Activated B cell treated with CpG ODN at 0.5 μM for 24 hours (primary cell): ENCODE results near the gene GALNT6. TPM values are rescaled to one million over a fixed set of nuclear protein-coding genes. Genes with fewer than 3 reads are reported as not detected.

ENCODE experiments used
- ATAC-seq: fragments of 200-7000 bp; cut with Tn5 transposase; one replicate; pipeline ENCODE4 v1.10.0; 2021; ENCODE audit warnings: low read depth, mild to moderate bottlenecking, moderate library complexity
- CTCF ChIA-PET: fragments of 350-600 bp; sonication (Branson Sonifier 250); formaldehyde crosslinking; loops from one replicate; lab custom pipeline; 2021; ENCODE audit warnings: antibody characterized with exemption; lab: Charles Lee
- POLR2A ChIA-PET: fragments of 350-600 bp; sonication (Branson Sonifier 250); formaldehyde crosslinking; loops from one replicate; lab custom pipeline; 2021; ENCODE audit warnings: antibody characterized with exemption; lab: Charles Lee
- DNase-seq: peaks from one replicate; pipeline ENCODE4 v3.0.0; 2022
- H3K27ac Mint-ChIP-seq: one replicate; pipeline ENCODE4 v1.8.0; 2020; ENCODE audit warnings: mixed read lengths
- H3K27me3 Mint-ChIP-seq: one replicate; pipeline ENCODE4 v1.8.0; 2021; ENCODE audit warnings: mixed read lengths
- H3K36me3 Mint-ChIP-seq: one replicate; pipeline ENCODE4 v1.8.0; 2021; ENCODE audit warnings: low read depth, mixed read lengths
- H3K4me1 Mint-ChIP-seq: one replicate; pipeline ENCODE4 v1.8.0; 2021; ENCODE audit warnings: mixed read lengths
- H3K4me3 Mint-ChIP-seq: one replicate; pipeline ENCODE4 v1.8.0; 2020; ENCODE audit warnings: mild to moderate bottlenecking, mixed read lengths
- H3K9me3 Mint-ChIP-seq: one replicate; pipeline ENCODE4 v1.8.0; 2020; ENCODE audit warnings: mixed read lengths
- intact Hi-C: fragments of 100-400 bp; cut with micrococcal nuclease; formaldehyde crosslinking; loops from one replicate; pipeline ENCODE4 v1.15.1; 2024
- total RNA-seq: library from RNA; stranded (reverse); gene quantifications from 2 replicates; pipeline ENCODE4 v1.2.3, GENCODE V29; 2022
- TF ChIP-seq, protein P1 (sequence below): fragments of 200-600 bp; IDR thresholded peaks from one replicate; pipeline ENCODE4 v1.8.0; 2022; ENCODE audit warnings: antibody characterized with exemption, mild to moderate bottlenecking

GALNT6 gene
- total RNA-seq, 1 donor from 2014 or later, result 24.4 TPM

DNA sequence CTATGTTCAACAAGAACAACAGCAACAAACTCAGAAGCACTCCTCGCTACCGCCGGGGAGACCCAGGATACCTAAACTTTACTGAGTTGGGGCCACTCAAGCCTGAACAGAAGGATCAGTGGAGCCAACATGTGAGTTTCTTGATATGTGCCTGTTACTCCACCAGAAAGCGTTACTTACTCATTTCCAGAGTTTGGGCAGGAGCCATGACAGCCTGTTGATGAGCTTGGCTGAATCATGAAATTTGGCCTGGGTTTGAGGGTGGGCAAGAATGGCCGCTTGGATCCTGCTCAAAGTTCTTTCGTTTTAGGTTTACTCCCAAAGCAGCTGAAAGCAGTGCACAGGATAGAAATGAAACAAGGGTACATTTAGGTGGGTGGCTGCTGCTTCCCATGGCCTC lies 12.0 kb upstream of the GALNT6 start:
- intact Hi-C loops, result no loop called here
- TF ChIP-seq, protein P1, sequence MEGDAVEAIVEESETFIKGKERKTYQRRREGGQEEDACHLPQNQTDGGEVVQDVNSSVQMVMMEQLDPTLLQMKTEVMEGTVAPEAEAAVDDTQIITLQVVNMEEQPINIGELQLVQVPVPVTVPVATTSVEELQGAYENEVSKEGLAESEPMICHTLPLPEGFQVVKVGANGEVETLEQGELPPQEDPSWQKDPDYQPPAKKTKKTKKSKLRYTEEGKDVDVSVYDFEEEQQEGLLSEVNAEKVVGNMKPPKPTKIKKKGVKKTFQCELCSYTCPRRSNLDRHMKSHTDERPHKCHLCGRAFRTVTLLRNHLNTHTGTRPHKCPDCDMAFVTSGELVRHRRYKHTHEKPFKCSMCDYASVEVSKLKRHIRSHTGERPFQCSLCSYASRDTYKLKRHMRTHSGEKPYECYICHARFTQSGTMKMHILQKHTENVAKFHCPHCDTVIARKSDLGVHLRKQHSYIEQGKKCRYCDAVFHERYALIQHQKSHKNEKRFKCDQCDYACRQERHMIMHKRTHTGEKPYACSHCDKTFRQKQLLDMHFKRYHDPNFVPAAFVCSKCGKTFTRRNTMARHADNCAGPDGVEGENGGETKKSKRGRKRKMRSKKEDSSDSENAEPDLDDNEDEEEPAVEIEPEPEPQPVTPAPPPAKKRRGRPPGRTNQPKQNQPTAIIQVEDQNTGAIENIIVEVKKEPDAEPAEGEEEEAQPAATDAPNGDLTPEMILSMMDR, result no peak
- Mint-ChIP-seq H3K4me1 (peaks cover 20% of the 10 kb centered on the region), H3K9me3 (no peaks in the 10 kb centered on the region), H3K27ac (no peak overlapping the region), H3K27me3 (no peaks in the 10 kb centered on the region), H3K36me3 (no peaks in the 10 kb centered on the region), H3K4me3 (no peak overlapping the region)
- CTCF ChIA-PET, result no interaction called here
- no peak for DNase-seq
- POLR2A ChIA-PET, result interaction anchor here (0.5 kb wide), 1 partner anchor 480 kb away, joined by 3 read pairs; no protein-coding TSS in a partner anchor
- no peak for ATAC-seq

DNA sequence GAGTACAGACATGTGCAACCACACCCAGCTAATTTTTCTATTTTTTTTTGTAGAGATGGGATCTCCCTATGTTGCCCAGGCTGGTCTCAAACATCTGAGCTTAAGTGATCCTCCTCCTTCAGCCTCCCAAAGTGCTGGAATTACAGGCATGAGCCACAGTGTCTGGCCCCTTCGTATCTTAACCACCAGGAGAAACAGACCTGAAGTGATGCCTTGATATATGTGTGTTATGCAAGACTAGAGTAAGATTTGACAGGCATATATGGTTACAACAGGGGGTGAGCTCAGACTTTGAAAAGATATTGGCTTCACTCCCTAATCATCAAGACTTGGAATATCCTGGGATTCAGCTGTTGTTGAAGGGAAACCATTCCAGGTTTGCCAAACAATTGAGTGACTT lies 10.7 kb upstream of the GALNT6 start:
- no peaks in the 10 kb centered on the region for H3K27me3 Mint-ChIP-seq
- peaks cover 26% of the 10 kb centered on the region for H3K4me1 Mint-ChIP-seq
- ATAC-seq (no peak), DNase-seq (no peak)
- intact Hi-C loops, result no loop called here
- TF ChIP-seq, protein P1, result no peak
- H3K27ac Mint-ChIP-seq, result no peak overlapping the region
- POLR2A ChIA-PET, result no interaction called here
- CTCF ChIA-PET, result interaction anchor here (0.6 kb wide), 1 partner anchor 131 kb away, joined by 3 read pairs; no protein-coding TSS in a partner anchor
- no peaks in the 10 kb centered on the region for H3K36me3 Mint-ChIP-seq
- no peak overlapping the region for H3K4me3 Mint-ChIP-seq
- H3K9me3 Mint-ChIP-seq, result no peaks in the 10 kb centered on the region

DNA sequence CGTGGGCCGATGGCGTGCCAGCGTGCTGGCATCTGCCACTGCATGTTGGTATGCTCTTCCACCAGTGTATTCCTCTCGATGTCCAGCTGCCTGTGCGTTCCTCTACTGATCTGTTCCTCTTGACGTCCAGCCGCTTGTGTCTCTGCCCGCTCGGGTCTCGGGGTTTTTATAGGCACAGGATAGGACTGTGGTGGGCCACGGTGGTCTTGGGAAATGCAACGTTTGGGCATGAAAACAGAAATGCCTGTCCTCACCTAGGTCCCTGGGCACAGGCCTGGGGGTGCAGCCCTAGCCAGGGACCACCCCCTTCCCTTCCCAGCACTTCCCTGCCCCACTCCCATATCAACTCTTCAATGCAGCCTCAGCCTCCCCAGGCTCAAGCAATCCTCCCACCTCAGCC lies 10.3 kb upstream of the GALNT6 start:
- H3K27ac Mint-ChIP-seq, result no peak overlapping the region
- peaks cover 26% of the 10 kb centered on the region for H3K4me1 Mint-ChIP-seq
- H3K27me3 Mint-ChIP-seq, result no peaks in the 10 kb centered on the region
- POLR2A ChIA-PET, result no interaction called here
- DNase-seq (no peak), ATAC-seq (no peak)
- no peak overlapping the region for H3K4me3 Mint-ChIP-seq
- CTCF ChIA-PET, result no interaction called here
- H3K36me3 Mint-ChIP-seq, result no peaks in the 10 kb centered on the region
- no peaks in the 10 kb centered on the region for H3K9me3 Mint-ChIP-seq
- TF ChIP-seq, protein P1, result no peak
- intact Hi-C loops, result no loop called here

DNA sequence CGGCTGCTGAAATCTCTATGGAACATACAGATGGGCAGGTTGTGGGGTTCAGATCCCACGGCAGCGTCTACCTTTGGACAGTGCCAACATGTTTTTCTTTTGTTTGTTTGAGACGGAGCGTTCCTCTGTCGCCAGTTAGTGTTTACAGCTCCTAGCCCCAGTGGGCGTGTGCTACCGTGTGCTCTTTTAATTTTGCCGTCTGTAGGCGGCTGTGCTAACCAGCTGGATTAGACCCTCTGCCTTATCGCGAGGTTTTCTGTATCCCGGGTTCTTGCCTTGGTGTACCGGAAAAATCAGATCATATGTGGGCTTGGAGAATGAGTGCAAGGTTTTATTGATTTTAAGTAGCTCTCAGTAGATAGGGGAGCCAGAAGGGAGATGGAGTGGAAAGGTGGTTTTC lies 9.8 kb upstream of the GALNT6 start:
- Mint-ChIP-seq H3K9me3 (no peaks in the 10 kb centered on the region), H3K27ac (no peak overlapping the region), H3K4me1 (peaks cover 28% of the 10 kb centered on the region), H3K4me3 (no peak overlapping the region), H3K36me3 (no peaks in the 10 kb centered on the region), H3K27me3 (no peaks in the 10 kb centered on the region)
- intact Hi-C loops, result no loop called here
- CTCF ChIA-PET, result no interaction called here
- POLR2A ChIA-PET, result no interaction called here
- ATAC-seq (no peak), DNase-seq (no peak)
- TF ChIP-seq, protein P1, result no peak

DNA sequence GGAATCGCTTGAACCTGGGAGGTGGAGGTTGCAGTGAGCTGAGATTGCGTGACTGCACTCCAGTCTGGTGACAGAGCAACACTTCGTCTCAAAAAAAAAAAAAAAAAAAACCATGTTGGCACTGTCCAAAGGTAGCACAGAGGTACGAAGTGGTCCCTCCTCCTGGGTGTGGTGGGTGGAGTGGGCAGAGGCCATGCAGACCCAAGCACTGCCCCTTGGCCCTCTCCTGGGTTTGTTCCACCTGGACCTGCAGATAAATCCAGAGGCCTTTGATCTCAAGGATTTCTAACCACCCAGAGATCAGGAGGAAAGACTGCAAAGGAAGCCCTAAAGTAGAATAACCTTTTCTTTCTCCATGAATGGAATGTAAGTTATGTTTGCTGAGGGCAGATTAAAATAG lies 8.7 kb upstream of the GALNT6 start:
- no peaks in the 10 kb centered on the region for H3K27me3 Mint-ChIP-seq
- no peak overlapping the region for H3K27ac Mint-ChIP-seq
- intact Hi-C loops, result no loop called here
- H3K9me3 Mint-ChIP-seq, result no peaks in the 10 kb centered on the region
- CTCF ChIA-PET, result interaction anchor here (1.2 kb wide), 1 partner anchor 24 kb away, joined by 3 read pairs; no protein-coding TSS in a partner anchor
- no peak for ATAC-seq
- DNase-seq, result no peak
- H3K36me3 Mint-ChIP-seq, result no peaks in the 10 kb centered on the region
- TF ChIP-seq, protein P1, result no peak
- H3K4me1 Mint-ChIP-seq, result peaks cover 39% of the 10 kb centered on the region
- H3K4me3 Mint-ChIP-seq, result no peak overlapping the region
- POLR2A ChIA-PET, result interaction anchor here (1.1 kb wide), 1 partner anchor 8 kb away, joined by 3 read pairs; the partner anchor contains the start of gene GALNT6
